Parathyroid adenoma (tissue), 2 donors: ENCODE measurements around the gene RRP1.

Experiments
- H2AFZ ChIP-seq: fragments of 300-600 bp; sonication (generic); one replicate; pipeline ENCODE4 v1.7.0; 2017; ENCODE audit warnings: antibody characterized with exemption, mild to moderate bottlenecking
- H3K27ac ChIP-seq: fragments of 300-600 bp; sonication (generic); one replicate; pipeline ENCODE4 v1.7.0; 2017
- H3K27me3 ChIP-seq: fragments of 300-600 bp; sonication (generic); one replicate; pipeline ENCODE4 v1.7.0; 2017; ENCODE audit warnings: low read length; ENCODE audit not compliant: control insufficient read depth, insufficient read depth
- H3K36me3 ChIP-seq: fragments of 300-600 bp; sonication (generic); one replicate; pipeline ENCODE4 v1.7.0; 2017; ENCODE audit warnings: low read length; ENCODE audit not compliant: control insufficient read depth, insufficient read depth
- H3K4me1 ChIP-seq: fragments of 300-600 bp; sonication (generic); one replicate; pipeline ENCODE4 v1.7.0; 2017; ENCODE audit warnings: control low read depth
- H3K4me2 ChIP-seq: fragments of 300-600 bp; sonication (generic); one replicate; pipeline ENCODE4 v1.7.0; 2017; ENCODE audit warnings: low read length
- H3K4me3 ChIP-seq: fragments of 300-600 bp; sonication (generic); one replicate; pipeline ENCODE4 v1.7.0; 2017; ENCODE audit warnings: low read depth, low read length
- H3K79me2 ChIP-seq: fragments of 300-600 bp; sonication (generic); one replicate; pipeline ENCODE4 v1.7.0; 2017; ENCODE audit warnings: control low read depth
- H3K9ac ChIP-seq: fragments of 300-600 bp; sonication (generic); one replicate; pipeline ENCODE4 v1.7.0; 2017; ENCODE audit warnings: mild to moderate bottlenecking
- H3K9me3 ChIP-seq: fragments of 300-600 bp; sonication (generic); one replicate; pipeline ENCODE4 v1.7.0; 2017; ENCODE audit warnings: low read length; ENCODE audit not compliant: control insufficient read depth
- TF ChIP-seq, protein P1 (sequence below): fragments of 300-600 bp; sonication (generic); IDR thresholded peaks from one replicate; pipeline ENCODE4 v1.7.0; 2017; ENCODE audit warnings: antibody characterized with exemption, mild to moderate bottlenecking
- donor health status: primary hyperparathyroidism.

RRP1 gene

DNA sequence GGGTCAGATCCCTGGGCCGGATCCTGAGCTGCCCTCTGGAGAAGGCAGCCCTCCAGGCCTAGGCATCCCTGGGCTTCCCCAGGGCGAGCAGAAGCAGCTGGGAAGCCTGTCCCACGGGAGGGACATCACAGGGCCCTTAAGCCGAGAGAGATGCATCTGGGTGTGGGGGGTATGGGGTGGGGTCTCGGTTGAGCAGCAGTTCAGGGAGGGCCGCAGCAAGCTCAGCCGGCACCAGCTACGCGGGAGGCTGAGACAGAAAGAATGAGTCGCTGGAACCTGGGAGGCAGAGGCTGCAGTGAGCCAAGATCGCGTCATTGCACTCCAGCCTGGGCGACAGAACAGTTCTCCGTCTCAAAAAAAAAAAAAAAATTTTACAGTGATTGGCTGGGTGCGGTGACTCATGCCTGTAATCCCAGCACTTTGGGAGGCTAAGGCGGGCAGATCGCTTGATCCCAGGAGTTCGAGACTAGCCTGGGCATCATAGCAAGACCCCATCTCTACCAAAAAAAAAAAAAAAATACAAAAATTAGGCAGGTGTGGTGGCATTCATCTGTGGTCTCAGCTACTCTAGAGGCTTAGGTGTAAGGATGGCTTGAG, 37.7 kb downstream of the RRP1 start:
- Histone ChIP-seq H3K4me3 (no peak overlapping the region), H3K9ac (no peak overlapping the region), H3K9me3 (no peaks in the 10 kb centered on the region), H3K27me3 (no peaks in the 10 kb centered on the region), H2AFZ (no peak overlapping the region), H3K4me2 (no peak overlapping the region), H3K79me2 (no peaks in the 10 kb centered on the region), H3K36me3 (no peaks in the 10 kb centered on the region), H3K4me1 (peaks cover 5% of the 10 kb centered on the region), H3K27ac (no peak overlapping the region)
- TF ChIP-seq, protein P1, sequence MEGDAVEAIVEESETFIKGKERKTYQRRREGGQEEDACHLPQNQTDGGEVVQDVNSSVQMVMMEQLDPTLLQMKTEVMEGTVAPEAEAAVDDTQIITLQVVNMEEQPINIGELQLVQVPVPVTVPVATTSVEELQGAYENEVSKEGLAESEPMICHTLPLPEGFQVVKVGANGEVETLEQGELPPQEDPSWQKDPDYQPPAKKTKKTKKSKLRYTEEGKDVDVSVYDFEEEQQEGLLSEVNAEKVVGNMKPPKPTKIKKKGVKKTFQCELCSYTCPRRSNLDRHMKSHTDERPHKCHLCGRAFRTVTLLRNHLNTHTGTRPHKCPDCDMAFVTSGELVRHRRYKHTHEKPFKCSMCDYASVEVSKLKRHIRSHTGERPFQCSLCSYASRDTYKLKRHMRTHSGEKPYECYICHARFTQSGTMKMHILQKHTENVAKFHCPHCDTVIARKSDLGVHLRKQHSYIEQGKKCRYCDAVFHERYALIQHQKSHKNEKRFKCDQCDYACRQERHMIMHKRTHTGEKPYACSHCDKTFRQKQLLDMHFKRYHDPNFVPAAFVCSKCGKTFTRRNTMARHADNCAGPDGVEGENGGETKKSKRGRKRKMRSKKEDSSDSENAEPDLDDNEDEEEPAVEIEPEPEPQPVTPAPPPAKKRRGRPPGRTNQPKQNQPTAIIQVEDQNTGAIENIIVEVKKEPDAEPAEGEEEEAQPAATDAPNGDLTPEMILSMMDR = no peak

DNA sequence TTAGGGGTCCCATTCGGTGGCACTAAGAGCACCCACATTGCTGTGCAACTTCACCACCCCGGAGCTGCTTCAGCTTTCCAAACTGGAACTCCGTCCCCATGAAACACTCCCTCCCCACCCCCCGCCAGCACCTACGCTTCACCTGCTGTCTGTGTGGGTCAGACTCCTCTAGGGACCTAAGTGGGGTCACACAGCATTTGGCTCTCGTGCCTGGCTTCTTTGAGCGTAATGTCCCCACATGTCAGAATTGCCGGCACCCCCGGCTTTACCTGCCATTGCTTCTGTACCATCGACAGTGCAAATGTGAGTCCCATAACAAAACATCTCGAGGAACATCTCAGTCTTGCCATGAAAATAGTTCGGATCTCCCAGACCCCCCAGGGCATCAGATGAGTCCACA, 39.8 kb downstream of the RRP1 start:
- H3K36me3 ChIP-seq = no peaks in the 10 kb centered on the region
- peaks cover 5% of the 10 kb centered on the region for H3K4me1 ChIP-seq
- H3K27me3 ChIP-seq = no peaks in the 10 kb centered on the region
- no peak overlapping the region for H3K9ac ChIP-seq
- no peak overlapping the region for H2AFZ ChIP-seq
- H3K9me3 ChIP-seq = no peaks in the 10 kb centered on the region
- no peak overlapping the region for H3K4me2 ChIP-seq
- no peaks in the 10 kb centered on the region for H3K79me2 ChIP-seq
- H3K27ac ChIP-seq = no peak overlapping the region
- TF ChIP-seq, protein P1 = no peak
- no peak overlapping the region for H3K4me3 ChIP-seq

DNA sequence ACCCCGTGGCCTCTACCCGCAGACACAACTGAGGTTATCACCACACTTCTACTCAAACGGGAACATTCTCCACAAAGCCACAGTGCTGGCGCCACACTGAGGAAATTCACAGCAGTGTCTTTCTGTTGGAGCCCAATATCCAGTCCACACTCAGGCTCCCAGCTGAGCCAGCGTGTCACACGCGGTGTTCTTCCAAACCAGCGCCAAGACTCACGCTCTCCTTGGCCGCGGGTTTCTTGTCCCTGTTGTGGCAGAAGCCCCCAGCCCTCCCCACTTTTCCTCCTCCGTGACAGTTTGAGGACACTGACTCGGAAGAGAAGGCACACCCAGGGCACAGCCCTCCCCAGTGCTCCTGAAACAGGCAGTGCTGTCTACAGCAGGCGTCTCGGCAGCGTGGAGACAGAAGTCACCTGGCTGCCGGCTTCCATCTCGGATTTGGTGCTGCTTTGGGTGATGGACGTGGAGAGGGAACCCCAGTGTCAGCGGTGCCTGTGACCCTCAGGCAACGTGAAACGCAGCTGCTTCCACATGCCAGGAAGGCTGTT, 40.3 kb downstream of the RRP1 start:
- Histone ChIP-seq H3K4me1 (peaks cover 5% of the 10 kb centered on the region), H3K9me3 (no peaks in the 10 kb centered on the region), H3K4me3 (no peak overlapping the region), H3K4me2 (no peak overlapping the region), H3K79me2 (no peaks in the 10 kb centered on the region), H3K27me3 (no peaks in the 10 kb centered on the region), H3K36me3 (no peaks in the 10 kb centered on the region), H2AFZ (no peak overlapping the region), H3K27ac (no peak overlapping the region), H3K9ac (no peak overlapping the region)
- TF ChIP-seq, protein P1 = no peak

DNA sequence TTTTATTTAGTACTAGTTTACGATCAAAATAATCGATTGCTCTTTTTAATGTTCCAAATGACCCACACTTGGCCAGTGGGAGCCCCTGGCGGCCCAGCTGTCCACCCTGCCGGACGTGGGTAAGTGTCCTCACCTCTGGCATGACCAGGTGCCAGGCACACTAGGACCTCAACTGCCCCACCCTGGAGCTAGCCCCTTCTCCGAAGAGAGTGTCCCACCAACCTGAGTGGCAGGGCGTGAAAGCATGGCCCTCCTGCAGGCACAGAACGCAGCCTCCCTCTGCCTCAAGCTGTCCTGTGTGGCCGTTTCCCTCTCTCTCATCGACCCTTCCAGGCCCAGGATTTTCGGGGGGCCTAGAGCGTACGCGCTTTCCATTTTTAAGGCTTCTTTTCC, 42.8 kb downstream of the RRP1 start:
- Histone ChIP-seq H3K27ac (no peak overlapping the region), H3K9me3 (no peaks in the 10 kb centered on the region), H3K27me3 (no peaks in the 10 kb centered on the region), H3K36me3 (no peaks in the 10 kb centered on the region), H2AFZ (no peak overlapping the region), H3K79me2 (no peaks in the 10 kb centered on the region), H3K4me1 (no peaks in the 10 kb centered on the region), H3K4me2 (no peak overlapping the region), H3K9ac (no peak overlapping the region), H3K4me3 (no peak overlapping the region)
- TF ChIP-seq, protein P1 = no peak

DNA sequence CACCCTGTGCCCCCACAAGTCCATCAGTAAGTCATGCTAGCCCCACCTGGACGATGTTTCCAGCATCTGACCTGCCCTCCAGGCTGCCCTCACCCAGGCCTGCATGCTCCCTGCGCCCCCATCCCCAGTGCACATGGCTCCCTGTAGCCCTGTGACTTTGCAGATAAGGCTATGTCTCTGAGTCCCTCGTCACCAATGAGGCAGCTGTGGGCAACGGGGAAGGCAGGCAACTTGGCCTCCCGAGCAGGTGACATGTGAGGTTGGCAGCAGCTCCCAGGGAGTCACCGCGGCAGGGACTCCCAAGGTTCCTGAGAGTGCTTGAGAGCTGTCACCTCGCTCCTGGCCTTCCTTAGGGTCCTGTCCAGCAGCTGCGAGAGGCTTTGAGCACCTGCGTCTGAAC, 43.3 kb downstream of the RRP1 start:
- TF ChIP-seq, protein P1 = no peak
- H3K4me2 ChIP-seq = no peak overlapping the region
- H2AFZ ChIP-seq = no peak overlapping the region
- no peaks in the 10 kb centered on the region for H3K36me3 ChIP-seq
- H3K4me3 ChIP-seq = no peak overlapping the region
- no peak overlapping the region for H3K9ac ChIP-seq
- no peaks in the 10 kb centered on the region for H3K9me3 ChIP-seq
- no peaks in the 10 kb centered on the region for H3K4me1 ChIP-seq
- no peaks in the 10 kb centered on the region for H3K27me3 ChIP-seq
- H3K27ac ChIP-seq = no peak overlapping the region
- H3K79me2 ChIP-seq = no peaks in the 10 kb centered on the region
